Suprapubic skin (tissue), 4 donors: ENCODE data around the gene MICAL2. TPM values are rescaled to one million over a fixed set of nuclear protein-coding genes. Genes with fewer than 3 reads are reported as not detected.

Source experiments
- DNase-seq, 2 donors: peaks; one replicate each; pipeline ENCODE4 v3.0.0-alpha.2; 2019; ENCODE audit warnings: low spot score in 2 of 2
- H3K27ac ChIP-seq: fragments of 200-600 bp; sonication (generic); one replicate; pipeline ENCODE4 v1.5.1; 2019
- H3K27me3 ChIP-seq: fragments of 200-600 bp; sonication (generic); one replicate; pipeline ENCODE4 v1.5.1; 2019
- H3K36me3 ChIP-seq: fragments of 200-600 bp; sonication (generic); one replicate; pipeline ENCODE4 v1.5.1; 2019
- H3K4me1 ChIP-seq: fragments of 200-600 bp; sonication (generic); one replicate; pipeline ENCODE4 v1.5.1; 2019
- H3K4me3 ChIP-seq: fragments of 200-600 bp; sonication (generic); one replicate; pipeline ENCODE4 v1.5.1; 2019; ENCODE audit warnings: mild to moderate bottlenecking
- H3K9me3 ChIP-seq: fragments of 200-600 bp; sonication (generic); one replicate; pipeline ENCODE4 v1.5.1; 2019
- CTCF ChIP-seq, 2 donors: fragments of 200-600 bp in 1 of 2; fragments of 450-650 bp in 1 of 2; sonication (generic) in 1 of 2; IDR thresholded peaks; one replicate each; pipeline ENCODE4 v1.5.1; 2016 to 2019; ENCODE audit warnings: antibody characterized with exemption in 2 of 2, mild to moderate bottlenecking in 1 of 2, moderate library complexity in 1 of 2
- EP300 ChIP-seq: sonication (generic); formaldehyde crosslinking; IDR thresholded peaks from one replicate; pipeline ENCODE4 v1.6.1; 2017; ENCODE audit warnings: antibody characterized with exemption
- POLR2A ChIP-seq, 2 donors: fragments of 450-650 bp; IDR thresholded peaks; one replicate each; pipeline ENCODE4 v1.6.1; 2017; ENCODE audit warnings: antibody characterized with exemption in 2 of 2, mild to moderate bottlenecking in 2 of 2, moderate library complexity in 2 of 2
- POLR2AphosphoS5 ChIP-seq, 3 donors: sonication (generic); formaldehyde crosslinking; IDR thresholded peaks; one replicate each; pipeline ENCODE4 v1.6.1; 2017; ENCODE audit warnings: antibody characterized with exemption in 3 of 3
- WGBS: methylation state at CpG from one replicate; pipeline ENCODE4 v1.1.5; 2018; 5-methylcytosine and 5-hydroxymethylcytosine counted together
- total RNA-seq, 4 donors: library from RNA; depleted of rRNA; stranded (reverse); fragments of >200 nt; gene quantifications; one replicate each; pipeline ENCODE4 v1.1.0, GENCODE V29; 2016

Gene MICAL2
- total RNA-seq, 4 donors from 2014 or later = 117 to 232 (median 164) TPM

GRCh38 chr11:12106501-12106900 lies 3.9 kb upstream of the MICAL2 start:
- Histone ChIP-seq H3K9me3 (no peaks in the 10 kb centered on the region), H3K36me3 (no peaks in the 10 kb centered on the region), H3K27ac (no peak overlapping the region), H3K27me3 (no peaks in the 10 kb centered on the region), H3K4me1 (peaks cover 32% of the 10 kb centered on the region), H3K4me3 (no peak overlapping the region)
- DNase-seq = no peak
- WGBS = 75% methylated on average over 5 of the region's 5 CpGs
- TF ChIP-seq POLR2A (IDR thresholded peaks at IDR 0.05) (no peak), CTCF (IDR thresholded peaks at IDR 0.05) (no peak), POLR2AphosphoS5 (IDR thresholded peaks at IDR 0.05) (no peak), EP300 (no peak)

GRCh38 chr11:12108875-12109453 lies 1.4 kb upstream of the MICAL2 start:
- Histone ChIP-seq H3K4me3 (no peak overlapping the region), H3K27ac (peak overlapping the region; percentile 88)
- 92% methylated on average over 2 of the region's 2 CpGs for WGBS

GRCh38 chr11:12109591-12110196 lies 696 bp upstream of the MICAL2 start:
- Histone ChIP-seq H3K9me3 (no peaks in the 10 kb centered on the region), H3K27ac (peak overlapping the region; percentile 88), H3K4me3 (peak overlapping the region; percentile 96), H3K4me1 (peaks cover 44% of the 10 kb centered on the region), H3K27me3 (no peaks in the 10 kb centered on the region), H3K36me3 (no peaks in the 10 kb centered on the region)
- WGBS = 33% methylated on average over 7 of the region's 7 CpGs
- TF ChIP-seq POLR2A (IDR thresholded peaks at IDR 0.05) = no peak
- no peak for TF ChIP-seq CTCF (IDR thresholded peaks at IDR 0.05)
- TF ChIP-seq EP300 = no peak
- no peak for TF ChIP-seq POLR2AphosphoS5 (IDR thresholded peaks at IDR 0.05)
- no peak for DNase-seq

More at GRCh38 chr11:12108875-12109453, 1.4 kb upstream of the MICAL2 start:
- Histone ChIP-seq H3K36me3 (no peaks in the 10 kb centered on the region), H3K4me1 (peaks cover 46% of the 10 kb centered on the region), H3K27me3 (no peaks in the 10 kb centered on the region), H3K9me3 (no peaks in the 10 kb centered on the region)
- no peak for DNase-seq
- TF ChIP-seq POLR2A (IDR thresholded peaks at IDR 0.05) = no peak
- TF ChIP-seq POLR2AphosphoS5 (IDR thresholded peaks at IDR 0.05) = no peak
- TF ChIP-seq CTCF (IDR thresholded peaks at IDR 0.05) = no peak
- no peak for TF ChIP-seq EP300

- Histone ChIP-seq H3K9me3 (no peaks in the 10 kb centered on the region), H3K27me3 (no peaks in the 10 kb centered on the region), H3K4me1 (peaks cover 43% of the 10 kb centered on the region), H3K27ac (peak overlapping the region; percentile 88), H3K36me3 (no peaks in the 10 kb centered on the region), H3K4me3 (peak overlapping the region; percentile 96)
- TF ChIP-seq POLR2A (IDR thresholded peaks at IDR 0.05) (no peak), CTCF (IDR thresholded peaks at IDR 0.05) (no peak)
- 7% methylated on average over 5 of the region's 67 CpGs for WGBS
- DNase-seq = no peak
These were observed 541 bp downstream of the MICAL2 start for GRCh38 chr11:12110714-12111548.
